SK-N-SH treated with all-trans-retinoic acid at 6 μM for 48 hours (cell line): ENCODE data around the gene CT47C1.
"Not testable (repeated sequence)": the region's sequence is repeated elsewhere in the genome, so short reads cannot be mapped to it uniquely, and the experiment has no call there.

ENCODE experiments used
- ZNF8 ChIP-seq: fragments of 450-650 bp; formaldehyde crosslinking; IDR thresholded peaks from 2 replicates; pipeline ENCODE4 v1.5.0; 2020; ENCODE audit warnings: mild to moderate bottlenecking, moderate library complexity
- TF ChIP-seq, protein P1 (sequence below): fragments of 250-450 bp; sonication (Bioruptor Pico); IDR thresholded peaks from 2 replicates; pipeline ENCODE4 v1.8.0; 2021; ENCODE audit warnings: low read depth, mild to moderate bottlenecking, moderate library complexity, borderline replicate concordance

- TF ChIP-seq ZNF8 (CRISPR knock-in tag) = not testable (repeated sequence)
- TF ChIP-seq, protein P1, sequence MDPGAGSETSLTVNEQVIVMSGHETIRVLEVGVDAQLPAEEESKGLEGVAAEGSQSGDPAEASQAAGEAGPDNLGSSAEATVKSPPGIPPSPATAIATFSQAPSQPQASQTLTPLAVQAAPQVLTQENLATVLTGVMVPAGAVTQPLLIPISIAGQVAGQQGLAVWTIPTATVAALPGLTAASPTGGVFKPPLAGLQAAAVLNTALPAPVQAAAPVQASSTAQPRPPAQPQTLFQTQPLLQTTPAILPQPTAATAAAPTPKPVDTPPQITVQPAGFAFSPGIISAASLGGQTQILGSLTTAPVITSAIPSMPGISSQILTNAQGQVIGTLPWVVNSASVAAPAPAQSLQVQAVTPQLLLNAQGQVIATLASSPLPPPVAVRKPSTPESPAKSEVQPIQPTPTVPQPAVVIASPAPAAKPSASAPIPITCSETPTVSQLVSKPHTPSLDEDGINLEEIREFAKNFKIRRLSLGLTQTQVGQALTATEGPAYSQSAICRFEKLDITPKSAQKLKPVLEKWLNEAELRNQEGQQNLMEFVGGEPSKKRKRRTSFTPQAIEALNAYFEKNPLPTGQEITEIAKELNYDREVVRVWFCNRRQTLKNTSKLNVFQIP (CRISPR knock-in tag) = not testable (repeated sequence)
Measured at GRCh38 chrX:119026344-119026743, 46.4 kb upstream of the CT47C1 start.
